Measurements from ENCODE around the gene NFIX. TPM values are rescaled to one million over a fixed set of nuclear protein-coding genes. Genes with fewer than 3 reads are reported as not detected.

Gene NFIX
- total RNA-seq, 1 donor from 2014 or later: 146 TPM

DNA sequence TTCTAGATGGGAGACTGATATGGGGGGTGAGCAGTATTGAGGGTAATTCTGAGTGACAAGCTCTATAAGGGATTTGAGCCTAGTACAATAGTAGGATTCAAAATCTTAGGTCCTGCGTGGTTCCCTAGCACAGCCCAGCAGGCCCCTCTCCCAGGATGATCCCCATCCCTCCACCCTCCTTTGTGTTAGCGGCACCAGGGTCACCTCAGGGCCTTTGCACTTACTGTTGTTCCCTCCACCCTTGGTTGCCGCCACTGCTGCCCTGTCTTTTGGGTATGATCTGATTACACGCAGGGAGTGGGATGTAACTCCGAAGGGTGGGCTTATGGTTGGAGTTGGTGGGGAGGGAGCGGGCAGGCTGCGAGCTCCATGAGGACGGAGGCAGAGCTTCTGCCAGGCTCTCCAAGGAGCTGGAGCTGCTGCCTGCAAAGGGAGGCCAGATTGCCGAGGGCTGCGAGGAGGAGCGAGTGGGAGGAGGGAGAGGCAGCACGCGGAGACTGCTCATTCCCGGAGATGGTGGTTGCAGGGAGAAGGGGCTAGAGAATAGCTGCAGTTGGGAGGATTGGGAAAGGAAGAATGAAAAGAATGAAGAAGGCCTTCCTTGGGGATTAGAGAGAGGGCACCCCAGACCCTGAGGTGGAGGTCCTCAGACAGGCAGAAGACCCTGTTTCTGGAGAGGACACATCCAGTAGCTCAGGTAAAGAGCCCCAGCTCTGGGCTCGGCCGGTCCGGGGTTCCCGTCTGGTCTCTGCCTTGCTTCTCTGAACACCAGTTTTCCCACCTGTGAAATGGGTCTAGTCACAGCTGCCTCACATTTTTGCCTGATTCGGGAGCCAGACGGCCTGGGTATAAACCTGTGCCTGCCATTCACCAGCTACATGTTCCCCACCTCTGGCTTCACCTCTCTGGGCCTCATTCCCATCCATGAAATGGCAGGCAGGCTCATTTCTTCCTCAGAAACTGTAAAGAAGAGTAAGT, 128.0 kb downstream of the NFIX start:
- intact Hi-C loops (cut with DNase I): no loop called here
- TF ChIP-seq, protein P1, sequence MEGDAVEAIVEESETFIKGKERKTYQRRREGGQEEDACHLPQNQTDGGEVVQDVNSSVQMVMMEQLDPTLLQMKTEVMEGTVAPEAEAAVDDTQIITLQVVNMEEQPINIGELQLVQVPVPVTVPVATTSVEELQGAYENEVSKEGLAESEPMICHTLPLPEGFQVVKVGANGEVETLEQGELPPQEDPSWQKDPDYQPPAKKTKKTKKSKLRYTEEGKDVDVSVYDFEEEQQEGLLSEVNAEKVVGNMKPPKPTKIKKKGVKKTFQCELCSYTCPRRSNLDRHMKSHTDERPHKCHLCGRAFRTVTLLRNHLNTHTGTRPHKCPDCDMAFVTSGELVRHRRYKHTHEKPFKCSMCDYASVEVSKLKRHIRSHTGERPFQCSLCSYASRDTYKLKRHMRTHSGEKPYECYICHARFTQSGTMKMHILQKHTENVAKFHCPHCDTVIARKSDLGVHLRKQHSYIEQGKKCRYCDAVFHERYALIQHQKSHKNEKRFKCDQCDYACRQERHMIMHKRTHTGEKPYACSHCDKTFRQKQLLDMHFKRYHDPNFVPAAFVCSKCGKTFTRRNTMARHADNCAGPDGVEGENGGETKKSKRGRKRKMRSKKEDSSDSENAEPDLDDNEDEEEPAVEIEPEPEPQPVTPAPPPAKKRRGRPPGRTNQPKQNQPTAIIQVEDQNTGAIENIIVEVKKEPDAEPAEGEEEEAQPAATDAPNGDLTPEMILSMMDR (IDR thresholded peaks at IDR 0.05): no peak
- no peaks in the 10 kb centered on the region for H3K9me3 ChIP-seq
- peaks cover 20% of the 10 kb centered on the region for H3K4me1 ChIP-seq
- H3K4me3 ChIP-seq: no peak overlapping the region
- H3K27me3 ChIP-seq (ENCODE audit: low read depth): no peaks in the 10 kb centered on the region
- no peak for DNase-seq
- ATAC-seq: no peak
- no peak overlapping the region for H3K27ac ChIP-seq
- peaks cover 20% of the 10 kb centered on the region for H3K36me3 ChIP-seq

DNA sequence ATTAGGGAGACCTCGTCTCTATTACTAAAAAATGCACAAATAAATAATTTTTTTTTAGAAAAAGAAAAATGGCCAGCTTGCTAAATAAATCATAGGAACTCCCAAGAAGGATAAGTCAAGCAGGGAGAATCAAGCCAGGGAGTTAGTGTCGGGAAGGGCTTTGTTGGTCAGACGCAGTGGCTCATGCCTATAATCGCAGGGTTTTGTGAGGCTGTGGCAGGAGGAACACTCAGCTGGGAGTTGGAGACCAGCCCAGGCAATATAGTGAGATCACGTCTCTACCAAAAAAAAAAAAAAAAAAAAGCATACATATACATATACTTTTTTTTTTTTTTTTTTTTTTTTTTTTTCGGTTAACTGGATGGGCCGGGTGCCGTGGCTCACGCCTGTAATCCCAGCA, 131.8 kb downstream of the NFIX start:
- DNase-seq (no peak), ATAC-seq (no peak)
- no peak overlapping the region for H3K4me3 ChIP-seq
- peaks cover 11% of the 10 kb centered on the region for H3K36me3 ChIP-seq
- no peak overlapping the region for H3K27ac ChIP-seq
- H3K4me1 ChIP-seq: no peaks in the 10 kb centered on the region
- H3K9me3 ChIP-seq: no peaks in the 10 kb centered on the region
- intact Hi-C loops (cut with DNase I): no loop called here
- TF ChIP-seq, protein P1 (IDR thresholded peaks at IDR 0.05): no peak
- H3K27me3 ChIP-seq (ENCODE audit: low read depth): no peaks in the 10 kb centered on the region

DNA sequence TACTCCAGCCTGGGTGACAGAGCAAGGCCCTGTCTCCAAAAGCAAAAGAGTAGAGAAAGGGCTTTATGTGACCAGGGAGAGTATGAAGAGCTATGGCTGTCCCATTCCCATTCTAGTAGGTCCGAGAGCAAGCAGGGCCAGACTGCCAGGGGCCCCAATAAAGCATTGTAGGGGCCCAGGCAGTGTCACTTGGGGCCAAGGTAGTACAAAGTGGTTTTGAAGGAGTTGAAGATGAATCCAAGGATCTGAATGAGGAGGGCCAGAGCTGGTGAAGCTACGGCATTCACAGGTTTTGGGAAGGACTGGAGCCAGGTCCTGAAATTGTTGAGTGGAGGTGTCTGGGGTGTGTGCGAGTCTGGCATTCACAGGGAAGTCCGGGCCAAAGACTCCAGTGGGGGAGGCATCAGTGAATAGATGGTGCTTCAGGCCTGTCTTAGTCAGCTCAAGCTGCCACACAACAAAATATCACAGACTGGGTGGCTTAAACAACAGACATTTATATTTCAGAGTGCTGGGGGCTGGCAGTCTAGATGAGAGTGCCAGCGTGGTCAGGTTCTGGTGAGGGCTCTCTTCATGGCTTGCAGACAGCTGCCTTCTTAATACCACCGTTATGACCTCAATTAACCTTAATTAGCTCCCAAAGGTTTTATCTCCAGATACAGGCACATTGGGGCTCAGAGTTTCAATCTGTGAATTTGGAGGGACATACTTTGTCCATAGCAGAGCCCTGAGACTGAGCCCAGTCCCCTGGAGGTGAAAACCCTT, 132.7 kb downstream of the NFIX start:
- intact Hi-C loops (cut with DNase I): no loop called here
- H3K9me3 ChIP-seq: no peaks in the 10 kb centered on the region
- no peak for ATAC-seq
- H3K36me3 ChIP-seq: peaks cover 8% of the 10 kb centered on the region
- TF ChIP-seq, protein P1 (IDR thresholded peaks at IDR 0.05): no peak
- no peak overlapping the region for H3K27ac ChIP-seq
- no peaks in the 10 kb centered on the region for H3K27me3 ChIP-seq (ENCODE audit: low read depth)
- H3K4me3 ChIP-seq: no peak overlapping the region
- DNase-seq: no peak
- H3K4me1 ChIP-seq: peaks cover 5% of the 10 kb centered on the region

DNA sequence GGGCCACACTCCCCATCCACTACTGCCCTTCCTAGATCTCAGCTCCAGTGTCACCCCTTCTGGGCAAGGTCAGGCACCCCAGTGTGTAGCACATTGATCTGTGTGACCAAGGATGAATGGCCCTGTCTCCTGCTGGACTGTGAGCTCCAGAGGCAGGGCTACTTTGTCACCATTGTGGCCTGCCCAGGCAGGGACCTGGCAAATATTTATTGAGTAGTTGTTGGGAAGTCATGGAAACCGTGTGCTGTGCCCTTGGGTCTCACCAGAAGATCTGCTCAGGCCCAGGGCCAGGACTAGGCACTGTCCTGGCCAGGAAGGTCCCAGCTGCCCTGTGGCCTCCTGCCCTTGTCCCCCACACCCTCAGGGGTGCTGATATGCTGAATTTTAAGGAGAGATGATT, 133.3 kb downstream of the NFIX start:
- intact Hi-C loops (cut with DNase I): no loop called here
- ATAC-seq (peak in 1 of 2 donors; percentile 39), DNase-seq (no peak)
- no peaks in the 10 kb centered on the region for H3K27me3 ChIP-seq (ENCODE audit: low read depth)
- H3K36me3 ChIP-seq: peaks cover 8% of the 10 kb centered on the region
- no peaks in the 10 kb centered on the region for H3K9me3 ChIP-seq
- H3K4me1 ChIP-seq: peaks cover 8% of the 10 kb centered on the region
- TF ChIP-seq, protein P1 (IDR thresholded peaks at IDR 0.05): no peak
- no peak overlapping the region for H3K27ac ChIP-seq
- H3K4me3 ChIP-seq: no peak overlapping the region

DNA sequence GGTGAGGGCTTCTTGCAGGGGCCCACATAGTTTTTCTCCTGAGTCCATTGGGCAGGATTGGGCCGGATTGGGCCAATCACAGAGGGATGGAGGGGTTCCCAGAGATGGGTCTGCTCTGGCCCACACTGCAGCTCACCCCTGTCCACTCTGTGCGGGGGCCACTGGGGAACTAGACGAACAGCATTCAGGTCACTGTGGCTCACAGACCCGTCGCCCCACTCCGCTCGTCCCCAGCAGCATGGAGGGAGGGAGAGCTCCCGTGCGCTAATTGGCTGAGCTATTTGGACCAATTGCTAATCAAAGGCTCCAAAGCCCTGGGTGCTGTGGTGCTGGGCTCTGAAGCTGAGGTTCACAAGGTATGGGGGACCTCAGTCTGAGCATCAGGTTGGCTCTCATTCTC, 134.1 kb downstream of the NFIX start:
- no peak overlapping the region for H3K4me3 ChIP-seq
- H3K36me3 ChIP-seq: peaks cover 8% of the 10 kb centered on the region
- TF ChIP-seq, protein P1 (IDR thresholded peaks at IDR 0.05): no peak
- intact Hi-C loops (cut with DNase I): no loop called here
- DNase-seq (no peak), ATAC-seq (no peak)
- peaks cover 8% of the 10 kb centered on the region for H3K4me1 ChIP-seq
- H3K9me3 ChIP-seq: no peaks in the 10 kb centered on the region
- no peaks in the 10 kb centered on the region for H3K27me3 ChIP-seq (ENCODE audit: low read depth)
- no peak overlapping the region for H3K27ac ChIP-seq
